GM23248 (cell line): ENCODE results near the gene FAF2.

Experiments
- EZH2 ChIP-seq: fragments of 200-600 bp; sonication (generic); IDR thresholded peaks from 2 replicates; pipeline ENCODE4 v1.6.1; 2018; ENCODE audit warnings: antibody characterized with exemption, mild to moderate bottlenecking; ENCODE audit not compliant: insufficient read depth, poor library complexity, severe bottlenecking
- EZH2phosphoT487 ChIP-seq: fragments of 200-600 bp; sonication (generic); IDR thresholded peaks from 2 replicates; pipeline ENCODE4 v1.6.1; 2018; ENCODE audit warnings: antibody characterized with exemption, moderate library complexity, mild to moderate bottlenecking, low read depth; ENCODE audit not compliant: insufficient read depth

DNA sequence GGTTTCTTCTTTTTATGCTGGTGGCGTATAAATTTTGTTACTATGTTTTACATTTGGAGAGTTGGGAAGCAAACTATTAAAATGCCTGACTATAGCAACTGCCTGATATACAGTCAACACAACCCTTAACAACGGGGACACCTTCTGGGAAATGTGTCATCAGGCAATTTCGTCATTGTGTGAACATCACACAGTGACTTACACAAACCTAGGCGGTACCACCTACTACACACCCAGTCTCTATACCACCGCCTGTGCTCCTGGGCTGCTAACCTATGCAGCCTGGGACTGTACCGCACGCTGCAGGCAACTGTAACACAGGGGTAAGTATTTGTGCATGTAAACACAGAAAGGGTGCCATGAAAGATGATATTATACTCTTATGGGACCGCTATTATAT, 99.6 kb downstream of the FAF2 start:
- TF ChIP-seq EZH2phosphoT487 (no peak), EZH2 (no peak)
